GM21423 (cell line): ENCODE results near the gene MYO18B.

Source experiments
- ATAC-seq: cut with Tn5 transposase; IDR thresholded peaks from one replicate; pipeline ENCODE4 v1.9.1; 2021; ENCODE audit warnings: mild to moderate bottlenecking, moderate library complexity; ENCODE audit not compliant: unreplicated experiment

Gene MYO18B

DNA sequence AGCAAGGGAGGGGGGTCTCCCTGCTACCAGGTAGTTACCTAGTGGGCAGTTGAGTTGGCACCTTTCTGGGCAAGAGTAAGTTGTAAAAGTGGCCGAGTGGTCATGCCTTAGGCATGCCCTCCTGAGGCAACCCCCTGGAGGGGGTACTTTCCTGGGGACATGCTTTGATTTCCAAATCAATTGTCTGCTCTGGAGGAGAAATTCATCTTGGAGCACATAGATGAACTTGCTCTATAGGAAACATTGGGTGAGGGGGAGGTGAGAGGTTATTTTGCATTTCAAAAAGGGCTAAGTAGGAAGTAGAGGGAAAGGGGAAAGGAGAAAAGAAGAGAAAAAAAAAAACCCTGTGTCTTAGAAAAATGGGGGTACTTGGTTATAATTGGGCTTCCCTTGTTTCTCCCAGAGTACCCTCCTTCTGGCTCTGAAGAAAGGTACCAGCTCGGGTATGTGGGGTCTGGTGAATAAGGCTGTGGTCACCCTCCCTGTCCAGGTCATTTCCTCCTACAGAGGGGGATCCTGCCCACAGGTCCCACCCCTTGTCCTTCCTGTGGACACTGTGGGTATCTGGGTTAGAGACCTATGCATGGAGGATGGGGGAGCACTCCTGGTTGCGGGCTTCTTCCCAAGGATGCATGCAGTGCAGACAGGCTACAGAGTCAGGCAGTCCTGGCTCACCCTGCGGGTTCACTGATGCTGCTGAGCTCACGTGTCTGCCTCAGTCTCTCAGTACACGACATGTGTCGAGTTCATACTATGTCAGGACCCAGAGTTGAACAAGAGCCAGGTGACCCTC is 193.5 kb downstream of the MYO18B start:
- no peak for ATAC-seq

DNA sequence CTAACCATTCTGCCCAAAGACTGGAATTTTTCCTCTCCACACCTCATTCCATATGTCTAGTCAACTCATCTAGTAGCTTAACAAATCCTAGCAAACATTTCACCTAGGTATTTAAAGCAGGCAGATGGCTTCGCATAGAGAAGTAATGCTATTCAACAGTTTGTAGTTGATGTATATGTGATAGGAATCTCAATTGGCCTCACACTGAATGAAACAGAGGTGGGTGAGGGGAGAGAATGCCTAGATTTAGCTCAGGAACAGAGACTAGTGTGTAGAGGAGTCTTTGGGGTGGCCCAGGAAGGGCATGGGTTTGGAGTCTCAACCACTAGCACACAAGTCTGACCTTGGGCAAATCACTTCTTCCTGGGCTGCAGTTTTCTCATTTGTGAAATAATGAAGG is 196.2 kb downstream of the MYO18B start:
- no peak for ATAC-seq

DNA sequence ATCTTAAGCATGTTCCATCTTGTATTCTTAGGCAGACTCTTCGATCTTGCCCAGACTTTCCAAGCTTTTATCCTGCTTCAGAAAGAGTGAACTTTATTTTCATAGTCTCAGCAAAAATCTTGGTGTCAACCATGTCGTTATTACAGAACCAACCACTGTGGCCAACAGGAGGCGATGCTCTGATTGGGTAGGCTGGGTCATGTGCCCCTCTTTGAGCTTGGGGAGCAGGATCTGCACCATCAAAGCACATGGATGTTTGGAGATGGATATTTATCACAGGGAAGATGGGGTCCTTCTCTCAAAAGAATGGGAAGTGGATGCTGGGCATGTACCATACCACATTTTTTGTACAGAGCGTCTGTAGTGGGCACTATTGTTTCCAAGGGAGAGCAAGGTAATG is 197.4 kb downstream of the MYO18B start:
- ATAC-seq, result no peak

DNA sequence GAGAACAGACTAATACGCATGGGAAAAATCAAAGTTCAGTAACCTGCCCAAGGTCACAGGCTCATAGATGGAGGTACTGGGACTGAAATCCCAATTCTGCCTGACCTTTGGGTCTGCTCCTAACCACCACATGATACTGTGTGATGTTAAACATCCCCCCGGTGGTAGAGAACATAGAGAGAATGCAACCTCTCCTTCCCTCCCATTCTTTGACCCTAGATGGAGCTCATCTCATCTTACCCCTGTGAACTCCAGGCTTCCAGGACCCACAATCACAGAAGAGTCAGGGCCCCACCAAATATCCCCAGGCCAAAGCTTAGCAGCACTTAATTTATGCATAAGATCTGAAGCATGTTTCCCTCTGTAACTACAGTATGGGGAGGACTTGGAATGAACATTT is 198.5 kb downstream of the MYO18B start:
- ATAC-seq, result no peak

DNA sequence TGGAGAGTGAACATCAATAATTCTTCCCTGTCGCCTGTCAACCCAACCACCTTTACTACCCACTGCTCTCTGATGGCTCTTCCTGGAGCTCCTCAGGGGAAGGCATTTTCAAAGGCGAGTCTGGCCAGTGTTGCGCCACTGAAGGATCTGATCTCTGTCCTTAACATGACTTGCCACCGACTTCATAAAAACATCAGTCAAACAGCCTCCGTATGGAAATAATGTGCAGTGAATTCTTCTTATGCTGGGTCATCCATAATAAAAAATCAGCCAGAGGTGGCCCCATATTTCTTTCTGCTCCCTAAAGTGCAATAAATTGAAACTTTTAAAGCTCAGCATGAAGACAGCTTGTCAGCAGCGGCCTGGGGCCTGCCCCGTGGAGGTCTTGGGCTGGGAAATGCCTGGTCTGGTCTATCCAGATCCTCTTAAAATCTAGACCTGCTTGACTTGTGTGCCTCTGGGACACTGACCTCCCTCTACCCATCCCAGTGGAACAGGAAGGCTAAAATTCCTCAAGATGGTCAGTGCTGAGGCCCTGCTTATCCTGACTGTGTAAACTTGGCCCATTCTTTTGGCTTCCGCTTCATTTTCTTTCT is 199.5 kb downstream of the MYO18B start:
- ATAC-seq, result no peak

DNA sequence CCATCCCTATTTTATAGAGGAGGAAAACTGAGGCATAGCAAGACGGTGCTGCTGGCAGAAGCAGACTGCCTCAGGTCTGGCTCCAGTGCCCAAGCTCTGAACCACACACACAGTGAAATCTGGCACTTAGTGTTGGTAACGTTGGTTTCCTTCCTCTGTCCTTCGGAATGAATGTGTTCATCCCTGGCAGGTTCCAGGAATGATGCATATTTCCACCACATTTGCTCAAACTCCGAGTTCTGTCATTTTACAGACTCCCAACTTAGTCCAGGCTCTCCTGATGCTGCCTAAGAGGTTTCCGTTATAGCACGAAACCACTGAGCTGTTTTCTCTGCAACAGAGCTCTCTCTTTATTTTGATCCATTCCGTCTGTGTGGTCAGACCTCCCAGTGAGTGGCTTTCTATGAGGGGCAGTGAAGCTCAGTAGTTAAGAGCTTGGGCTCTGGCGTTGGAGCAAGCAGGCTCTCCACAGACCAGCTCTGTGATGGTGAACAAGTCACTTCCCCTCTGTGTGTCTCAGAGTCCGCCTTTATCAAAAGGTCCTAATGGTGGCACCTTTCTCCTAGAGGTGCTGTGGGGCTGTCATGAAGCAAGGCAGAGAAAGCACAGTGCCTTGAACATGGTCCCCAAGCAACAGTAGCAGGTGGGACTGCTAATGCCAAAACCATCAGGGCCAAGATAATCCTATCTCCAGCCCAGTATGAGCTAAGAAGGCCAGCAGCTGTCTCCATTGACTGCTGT is 200.3 kb downstream of the MYO18B start:
- no peak for ATAC-seq

DNA sequence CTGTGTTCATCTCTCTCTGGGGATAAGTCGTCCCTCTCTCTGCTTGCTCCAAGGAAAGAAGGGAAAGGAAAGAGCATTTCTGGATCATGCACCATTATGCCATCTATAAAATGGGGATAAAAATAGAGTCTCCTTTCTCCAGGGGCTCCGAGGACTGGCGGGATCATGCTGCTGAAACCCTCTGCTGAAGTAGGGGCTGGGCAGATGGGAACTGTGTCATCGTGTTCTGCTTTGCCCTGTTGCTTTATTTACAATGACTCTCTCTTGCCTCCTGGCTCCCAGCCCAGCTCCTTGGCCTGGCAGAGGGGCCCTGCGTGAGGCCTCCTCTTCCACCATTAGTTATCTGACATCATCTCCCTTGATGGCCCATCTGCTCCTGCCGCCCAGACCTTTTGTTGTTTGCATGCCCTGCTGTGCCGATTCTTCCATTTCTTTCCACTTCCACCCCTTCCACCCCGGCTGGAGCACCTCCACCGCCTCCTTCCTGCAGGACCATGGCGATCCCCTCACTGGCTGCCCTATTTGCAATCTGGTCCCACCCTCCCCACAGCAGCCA is 200.9 kb downstream of the MYO18B start:
- no peak for ATAC-seq

DNA sequence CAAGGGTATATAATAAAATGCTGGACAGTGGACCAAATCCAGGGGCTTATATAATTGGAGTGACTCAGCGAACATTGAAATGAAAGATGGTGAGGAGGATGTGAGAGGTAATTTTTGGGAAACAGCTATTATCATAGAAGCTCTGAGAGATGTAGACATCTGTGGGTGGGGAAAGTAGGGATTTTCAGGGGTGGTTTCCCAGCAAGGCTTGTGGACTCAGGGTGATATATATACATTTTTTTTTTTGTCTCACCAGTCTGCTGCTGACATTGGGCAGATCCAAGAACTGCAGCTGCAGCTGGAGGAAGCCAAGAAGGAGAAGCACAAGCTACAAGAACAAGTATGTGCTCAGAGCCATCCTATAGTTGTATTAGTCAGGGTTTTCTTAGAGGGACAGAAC is 208.1 kb downstream of the MYO18B start:
- ATAC-seq, result no peak

DNA sequence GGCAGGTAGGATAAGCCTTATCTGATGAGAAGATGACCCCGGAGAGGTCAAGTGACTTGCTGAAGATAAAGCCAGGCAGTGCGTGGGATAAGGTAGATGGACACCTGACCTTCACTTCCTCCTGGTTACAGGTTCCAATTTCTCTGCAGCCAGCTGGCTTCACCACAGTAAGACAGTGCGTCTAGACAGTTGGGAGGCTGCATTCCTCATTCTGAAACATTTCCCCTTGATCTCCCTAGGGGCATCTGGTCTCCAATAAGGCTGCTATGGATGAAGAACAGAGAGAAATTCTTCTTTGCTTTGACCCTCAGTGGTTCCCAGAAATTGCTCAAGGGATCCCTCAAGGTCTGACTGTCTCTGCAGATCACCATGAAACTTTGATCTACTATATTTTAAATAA is 211.3 kb downstream of the MYO18B start:
- no peak for ATAC-seq

DNA sequence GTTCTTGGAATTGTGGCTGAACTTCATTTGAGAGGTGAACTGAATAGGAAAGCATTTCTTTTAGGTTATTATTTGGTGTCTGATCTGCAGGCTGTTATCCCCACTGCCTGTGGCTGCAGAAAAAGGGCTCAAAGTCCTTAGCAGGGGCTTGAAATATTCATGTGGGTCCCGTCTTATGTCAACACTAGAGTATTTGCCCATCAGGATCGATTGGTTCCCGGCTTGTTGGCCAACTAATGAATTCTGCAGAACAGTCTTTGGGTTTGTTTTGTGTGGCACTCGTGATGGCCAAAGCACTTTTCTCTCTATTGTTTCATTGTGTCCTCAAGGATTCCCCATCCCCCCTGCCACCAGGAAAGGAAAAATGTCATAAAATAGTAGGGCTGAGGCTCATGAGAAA is 211.9 kb downstream of the MYO18B start:
- no peak for ATAC-seq

DNA sequence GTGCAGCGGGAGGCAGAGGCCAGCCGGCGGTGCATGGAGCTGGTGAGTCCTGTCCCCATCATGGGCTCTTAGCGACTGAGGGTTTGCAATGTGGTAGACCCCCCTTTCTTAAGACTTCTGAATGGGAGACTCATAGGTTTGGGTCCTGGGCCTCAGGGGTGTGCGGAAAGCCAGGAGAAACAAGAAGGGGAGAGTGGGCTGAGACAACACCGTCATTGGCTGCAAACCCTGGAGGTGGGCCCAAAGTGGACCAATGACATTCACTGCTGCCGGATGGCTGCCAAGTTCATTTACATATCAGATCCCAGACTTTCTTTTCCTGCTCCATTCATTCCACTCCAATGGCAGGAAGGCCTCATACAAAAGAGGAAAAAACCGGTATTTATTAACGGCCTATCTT is 213.3 kb downstream of the MYO18B start:
- ATAC-seq, result no peak

DNA sequence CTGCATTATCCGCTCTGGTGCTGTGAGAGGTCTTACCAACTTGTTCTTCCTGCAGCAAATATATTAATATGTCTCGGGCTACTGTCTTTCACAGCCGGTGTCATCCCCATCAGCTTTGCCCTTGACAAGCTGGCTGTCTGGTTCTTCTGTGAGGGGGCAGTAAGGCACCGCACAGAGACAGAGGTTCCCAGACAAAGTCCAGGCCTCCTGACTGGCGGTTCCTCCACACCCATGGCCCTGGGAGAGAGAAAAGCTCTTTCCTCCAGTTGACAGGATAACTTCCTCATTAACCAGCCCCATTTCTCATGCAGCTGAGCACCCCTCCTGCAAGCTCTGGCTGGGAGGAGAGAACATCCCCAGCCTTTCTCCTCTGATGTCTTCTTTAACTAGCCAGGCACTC is 214.8 kb downstream of the MYO18B start:
- ATAC-seq, result no peak

DNA sequence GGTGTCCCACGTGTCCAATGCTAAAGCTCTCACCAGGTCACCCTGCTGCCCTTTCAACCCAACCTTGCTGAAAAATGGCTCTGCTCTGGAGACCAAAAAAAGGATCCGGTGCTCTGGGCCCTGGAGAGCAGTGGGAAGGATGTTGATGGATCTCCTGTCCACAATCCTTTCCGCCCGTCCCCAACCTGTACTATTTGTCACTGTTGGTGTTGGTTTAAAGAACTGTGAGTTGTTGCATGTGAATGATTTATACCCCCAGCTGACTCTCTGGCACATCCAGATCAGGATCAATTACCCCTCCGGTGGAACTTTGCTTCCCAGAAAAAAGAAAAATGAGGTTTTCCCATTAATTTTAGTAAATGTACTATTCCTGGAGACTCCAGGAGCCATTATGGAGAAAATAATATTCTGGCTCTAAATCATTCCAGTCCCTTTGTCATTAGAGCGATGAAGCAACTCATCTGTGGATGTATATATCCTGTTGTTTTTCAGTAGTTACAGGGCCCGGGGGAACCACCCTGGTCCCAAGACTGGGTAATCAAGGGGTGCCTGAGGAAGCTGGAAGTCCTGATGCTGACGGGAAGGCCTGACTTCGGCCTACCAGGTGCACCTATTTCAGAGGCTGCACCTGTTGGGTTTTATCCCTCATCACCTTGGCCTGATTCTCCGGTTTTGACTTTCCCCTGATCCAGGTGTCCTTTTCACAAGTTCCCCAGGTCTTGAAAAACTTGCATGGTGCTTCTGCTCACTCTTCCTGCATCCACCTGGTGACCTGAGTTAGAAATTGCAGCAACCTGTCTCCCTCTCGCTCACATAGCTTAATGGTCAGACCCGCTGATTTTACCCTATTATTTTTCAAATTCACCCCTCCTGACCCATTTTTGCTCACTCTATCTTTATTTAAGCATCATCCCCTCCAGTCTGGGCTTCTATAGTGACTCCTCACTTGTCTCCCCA is 218.1 kb downstream of the MYO18B start:
- no peak for ATAC-seq

DNA sequence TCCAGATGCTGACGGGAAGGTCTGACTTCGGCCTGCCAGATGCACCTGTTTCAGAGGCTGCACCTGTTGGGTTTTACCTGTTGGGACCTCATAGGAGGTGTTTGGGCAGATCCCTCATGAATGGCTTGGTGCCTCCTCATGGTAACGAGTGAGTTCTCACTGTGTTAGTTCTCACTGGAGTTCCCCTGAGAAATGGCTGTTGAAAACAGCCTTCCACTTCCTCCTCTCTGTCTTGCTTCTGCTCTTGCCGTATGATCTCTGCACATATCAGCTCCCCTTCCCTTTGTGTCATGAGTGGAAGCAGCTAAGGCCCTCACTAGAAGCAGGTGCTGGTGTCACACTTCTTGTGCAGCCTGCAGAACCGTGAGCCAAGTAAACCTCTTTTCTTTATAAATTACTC is 219.7 kb downstream of the MYO18B start:
- no peak for ATAC-seq

DNA sequence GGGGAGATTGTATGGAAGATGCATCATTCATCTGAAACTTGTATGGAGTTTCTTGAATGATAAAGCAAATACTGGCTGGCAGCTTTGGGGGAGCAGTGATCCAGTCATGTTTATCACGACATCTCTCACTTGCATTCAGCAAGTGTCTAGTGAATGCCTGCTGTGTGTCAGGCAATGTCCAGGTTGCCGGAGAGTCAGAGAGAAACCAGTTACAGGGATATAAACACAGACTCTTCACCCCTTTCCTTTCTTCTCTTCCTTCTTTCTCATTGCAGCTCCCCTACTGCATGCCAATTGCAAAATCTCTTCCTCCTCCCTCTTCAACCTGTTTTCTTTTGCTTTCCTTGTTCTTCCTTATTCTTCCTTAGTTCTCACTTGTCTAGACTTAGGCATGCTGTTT is 220.7 kb downstream of the MYO18B start:
- no peak for ATAC-seq

DNA sequence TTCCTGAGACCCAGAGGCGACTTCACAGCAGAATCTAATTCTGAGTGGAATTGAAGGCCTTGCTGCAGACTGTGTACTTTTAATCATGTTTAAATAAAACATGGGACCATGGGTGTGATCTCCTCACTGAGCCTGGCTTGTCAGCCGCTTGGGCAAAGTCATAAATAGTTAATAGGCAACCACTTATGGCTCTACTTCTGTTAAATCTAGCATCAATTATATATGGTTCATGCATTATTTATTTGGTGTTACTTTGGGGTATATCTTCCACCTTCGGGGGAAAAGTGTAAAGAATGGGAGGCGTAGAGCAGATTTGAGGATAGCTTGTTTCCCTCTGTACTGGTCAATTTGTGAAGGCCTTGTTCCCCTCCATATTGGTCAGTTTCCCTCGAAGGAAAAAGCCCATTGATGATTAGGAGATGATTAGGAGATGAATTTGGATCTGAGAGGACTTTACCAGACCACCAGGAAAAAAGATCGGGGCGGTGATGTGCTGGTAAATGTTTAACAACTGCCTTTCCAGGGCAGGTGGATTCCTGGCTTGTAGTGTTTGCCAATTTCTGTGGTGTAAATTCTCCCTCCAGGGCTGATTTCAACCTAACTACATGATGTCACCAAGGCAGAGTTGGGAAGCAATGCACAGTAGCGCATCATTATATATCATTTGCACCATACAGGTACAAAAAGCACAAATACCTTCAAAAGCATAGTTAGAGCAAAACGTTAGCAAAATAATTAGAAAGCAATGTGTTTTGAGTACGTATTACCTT is 223.2 kb downstream of the MYO18B start:
- no peak for ATAC-seq

DNA sequence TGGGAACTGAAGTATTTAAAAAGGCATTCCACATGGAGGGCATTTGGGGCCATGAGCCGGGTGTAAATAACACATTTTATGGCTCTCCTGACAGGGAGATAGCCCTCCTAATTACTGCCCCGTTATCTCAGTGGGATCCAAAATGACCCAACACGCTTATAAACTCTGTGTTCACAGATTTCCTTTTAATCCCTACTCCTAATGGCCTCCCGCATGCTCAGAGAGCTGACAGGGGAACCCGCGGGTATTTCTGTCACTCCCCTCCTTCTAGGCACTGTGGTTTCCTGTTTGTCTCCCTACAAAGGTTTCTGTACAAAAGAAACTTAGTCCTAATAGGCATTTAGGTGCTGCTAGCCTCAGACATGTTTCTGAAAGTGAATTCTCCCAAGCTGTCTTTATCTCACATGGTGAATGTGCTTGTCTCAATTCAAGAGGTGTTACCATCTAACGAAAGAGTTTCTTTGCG is 224.5 kb downstream of the MYO18B start:
- ATAC-seq, result no peak

DNA sequence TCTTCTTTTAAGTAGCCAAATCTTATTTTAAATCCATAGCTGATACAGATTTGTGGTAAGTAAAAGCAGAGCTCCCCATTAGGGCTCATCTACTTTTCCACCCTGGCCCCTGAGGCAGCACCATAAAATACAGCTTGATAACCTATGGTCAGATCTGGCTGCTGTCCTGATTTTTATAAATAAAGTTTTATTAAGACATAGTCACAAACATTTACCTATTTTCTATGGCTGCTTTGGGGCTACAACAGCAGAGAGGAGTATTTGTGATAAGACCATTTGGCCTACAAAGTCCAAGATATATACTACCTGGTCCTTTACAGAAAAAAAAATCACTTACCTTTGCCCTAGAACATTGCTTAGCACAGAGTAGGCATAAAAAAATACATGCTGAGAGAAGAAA is 227.3 kb downstream of the MYO18B start:
- ATAC-seq, result no peak

DNA sequence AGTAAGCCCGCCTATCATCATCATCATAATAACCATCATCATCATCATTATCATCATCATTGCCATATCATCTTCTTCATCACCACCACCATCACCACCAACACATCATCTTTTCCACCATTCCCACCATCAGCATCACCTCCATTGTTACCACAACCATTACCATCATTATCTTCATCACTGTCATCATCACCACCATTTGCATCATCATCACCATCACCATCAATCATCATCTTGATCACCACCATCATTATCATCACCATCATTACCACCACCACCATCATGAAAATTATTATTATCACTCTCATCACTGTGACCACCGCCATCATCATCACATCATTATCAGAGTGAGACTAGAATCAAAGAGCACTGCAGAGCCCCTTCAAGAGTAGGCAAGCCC is 227.9 kb downstream of the MYO18B start:
- ATAC-seq, result no peak

DNA sequence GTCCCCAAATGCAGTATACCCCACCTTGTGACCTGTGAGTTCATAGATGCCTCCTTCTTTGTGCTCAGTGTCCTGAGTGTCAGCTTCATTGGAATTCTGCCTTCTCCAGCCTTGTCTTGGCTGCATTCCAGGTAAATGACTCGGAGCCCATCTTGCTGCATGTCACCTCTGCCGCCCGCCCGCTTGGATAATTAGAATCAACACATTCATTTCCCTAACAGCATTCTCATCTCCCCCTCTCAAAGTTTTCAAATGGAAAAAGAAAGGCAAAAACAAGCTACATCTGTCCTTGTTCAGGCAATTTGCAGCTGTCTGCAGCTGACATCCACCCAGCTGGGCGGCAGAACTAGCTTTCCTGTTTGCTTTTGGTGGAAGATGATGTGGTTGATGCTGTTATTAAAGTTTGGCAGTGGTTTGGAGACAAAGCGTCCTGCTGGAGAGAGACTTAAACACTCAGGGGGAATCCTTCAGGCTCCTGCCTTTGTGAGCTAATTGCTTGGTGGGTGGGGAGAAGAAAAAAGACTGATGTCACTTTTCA is 228.5 kb downstream of the MYO18B start:
- ATAC-seq, result no peak
